Gastrocnemius medialis (tissue), 4 donors: Measurements from ENCODE around the gene LMX1B.

Source experiments
- CTCF ChIP-seq, 5 experiments: fragments of 450-650 bp in 3 of 5; fragments of 200-600 bp in 2 of 5; sonication (generic) in 2 of 5; IDR thresholded peaks in 4 of 5; conservative IDR thresholded peaks in 1 of 5; 1 replicate in 4 of 5; 2 replicates in 1 of 5; pipeline ENCODE4 v1.5.1; 2016 to 2019; ENCODE audit warnings: antibody characterized with exemption in 5 of 5, mild to moderate bottlenecking in 3 of 5, moderate library complexity in 3 of 5
- POLR2A ChIP-seq, 2 donors: fragments of 450-650 bp; IDR thresholded peaks; one replicate each; pipeline ENCODE4 v1.6.1; 2017; ENCODE audit warnings: antibody characterized with exemption in 2 of 2, mild to moderate bottlenecking in 2 of 2, moderate library complexity in 2 of 2

- TF ChIP-seq CTCF (IDR thresholded peaks at IDR 0.05 in 4 of 5, conservative IDR thresholded peaks at IDR 0.05 in 1 of 5), result no peak
- no peak for TF ChIP-seq POLR2A (IDR thresholded peaks at IDR 0.05)
These were observed 67.6 kb downstream of the LMX1B start for GRCh38 chr9:126681336-126681735.
